GM10266 (cell line): ENCODE measurements around the gene NECTIN2.
"Not testable (repeated sequence)": the region's sequence is repeated elsewhere in the genome, so short reads cannot be mapped to it uniquely, and the experiment has no call there.

Experiments used
- DNase-seq: peaks from one replicate; pipeline ENCODE4 v3.0.0; 2012; ENCODE audit errors: extremely low spot score
- TF ChIP-seq, protein P1 (sequence below): IDR thresholded peaks from 2 replicates; pipeline ENCODE4 v1.5.1; 2012; ENCODE audit warnings: mild to moderate bottlenecking, low read depth; ENCODE audit not compliant: control insufficient read depth, insufficient read depth; ENCODE audit errors: missing control alignments

The NECTIN2 gene

GRCh38 chr19:44904426-44904994 is 58.4 kb downstream of the NECTIN2 start:
- no peak for DNase-seq
- TF ChIP-seq, protein P1, sequence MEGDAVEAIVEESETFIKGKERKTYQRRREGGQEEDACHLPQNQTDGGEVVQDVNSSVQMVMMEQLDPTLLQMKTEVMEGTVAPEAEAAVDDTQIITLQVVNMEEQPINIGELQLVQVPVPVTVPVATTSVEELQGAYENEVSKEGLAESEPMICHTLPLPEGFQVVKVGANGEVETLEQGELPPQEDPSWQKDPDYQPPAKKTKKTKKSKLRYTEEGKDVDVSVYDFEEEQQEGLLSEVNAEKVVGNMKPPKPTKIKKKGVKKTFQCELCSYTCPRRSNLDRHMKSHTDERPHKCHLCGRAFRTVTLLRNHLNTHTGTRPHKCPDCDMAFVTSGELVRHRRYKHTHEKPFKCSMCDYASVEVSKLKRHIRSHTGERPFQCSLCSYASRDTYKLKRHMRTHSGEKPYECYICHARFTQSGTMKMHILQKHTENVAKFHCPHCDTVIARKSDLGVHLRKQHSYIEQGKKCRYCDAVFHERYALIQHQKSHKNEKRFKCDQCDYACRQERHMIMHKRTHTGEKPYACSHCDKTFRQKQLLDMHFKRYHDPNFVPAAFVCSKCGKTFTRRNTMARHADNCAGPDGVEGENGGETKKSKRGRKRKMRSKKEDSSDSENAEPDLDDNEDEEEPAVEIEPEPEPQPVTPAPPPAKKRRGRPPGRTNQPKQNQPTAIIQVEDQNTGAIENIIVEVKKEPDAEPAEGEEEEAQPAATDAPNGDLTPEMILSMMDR, result no peak

DNA sequence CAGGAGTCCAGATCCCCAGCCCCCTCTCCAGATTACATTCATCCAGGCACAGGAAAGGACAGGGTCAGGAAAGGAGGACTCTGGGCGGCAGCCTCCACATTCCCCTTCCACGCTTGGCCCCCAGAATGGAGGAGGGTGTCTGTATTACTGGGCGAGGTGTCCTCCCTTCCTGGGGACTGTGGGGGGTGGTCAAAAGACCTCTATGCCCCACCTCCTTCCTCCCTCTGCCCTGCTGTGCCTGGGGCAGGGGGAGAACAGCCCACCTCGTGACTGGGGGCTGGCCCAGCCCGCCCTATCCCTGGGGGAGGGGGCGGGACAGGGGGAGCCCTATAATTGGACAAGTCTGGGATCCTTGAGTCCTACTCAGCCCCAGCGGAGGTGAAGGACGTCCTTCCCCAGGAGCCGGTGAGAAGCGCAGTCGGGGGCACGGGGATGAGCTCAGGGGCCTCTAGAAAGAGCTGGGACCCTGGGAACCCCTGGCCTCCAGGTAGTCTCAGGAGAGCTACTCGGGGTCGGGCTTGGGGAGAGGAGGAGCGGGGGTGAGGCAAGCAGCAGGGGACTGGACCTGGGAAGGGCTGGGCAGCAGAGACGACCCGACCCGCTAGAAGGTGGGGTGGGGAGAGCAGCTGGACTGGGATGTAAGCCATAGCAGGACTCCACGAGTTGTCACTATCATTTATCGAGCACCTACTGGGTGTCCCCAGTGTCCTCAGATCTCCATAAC is 59.5 kb downstream of the NECTIN2 start, which contains the start of gene APOE:
APOE (plus strand) TSS at position 360 of the 724 bp plus-strand sequence. CDS start 829 bp downstream, outside the sequence.
- TF ChIP-seq, protein P1, result no peak
- no peak for DNase-seq

DNA sequence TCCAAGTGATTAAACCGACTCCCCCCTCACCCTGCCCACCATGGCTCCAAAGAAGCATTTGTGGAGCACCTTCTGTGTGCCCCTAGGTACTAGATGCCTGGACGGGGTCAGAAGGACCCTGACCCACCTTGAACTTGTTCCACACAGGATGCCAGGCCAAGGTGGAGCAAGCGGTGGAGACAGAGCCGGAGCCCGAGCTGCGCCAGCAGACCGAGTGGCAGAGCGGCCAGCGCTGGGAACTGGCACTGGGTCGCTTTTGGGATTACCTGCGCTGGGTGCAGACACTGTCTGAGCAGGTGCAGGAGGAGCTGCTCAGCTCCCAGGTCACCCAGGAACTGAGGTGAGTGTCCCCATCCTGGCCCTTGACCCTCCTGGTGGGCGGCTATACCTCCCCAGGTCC is 61.5 kb downstream of the NECTIN2 start:
- TF ChIP-seq, protein P1, result no peak
- no peak for DNase-seq

GRCh38 chr19:44908074-44908835 is 62.2 kb downstream of the NECTIN2 start:
- no peak for DNase-seq
- TF ChIP-seq, protein P1, result no peak

- TF ChIP-seq, protein P1, result no peak
- DNase-seq, result no peak
Observed at GRCh38 chr19:44908836-44909261, 62.8 kb downstream of the NECTIN2 start.

DNA sequence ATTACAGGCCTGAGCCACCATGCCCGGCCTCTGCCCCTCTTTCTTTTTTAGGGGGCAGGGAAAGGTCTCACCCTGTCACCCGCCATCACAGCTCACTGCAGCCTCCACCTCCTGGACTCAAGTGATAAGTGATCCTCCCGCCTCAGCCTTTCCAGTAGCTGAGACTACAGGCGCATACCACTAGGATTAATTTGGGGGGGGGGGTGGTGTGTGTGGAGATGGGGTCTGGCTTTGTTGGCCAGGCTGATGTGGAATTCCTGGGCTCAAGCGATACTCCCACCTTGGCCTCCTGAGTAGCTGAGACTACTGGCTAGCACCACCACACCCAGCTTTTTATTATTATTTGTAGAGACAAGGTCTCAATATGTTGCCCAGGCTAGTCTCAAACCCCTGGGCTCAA is 63.7 kb downstream of the NECTIN2 start:
- TF ChIP-seq, protein P1, result no peak
- DNase-seq, result no peak

- DNase-seq, result not testable (repeated sequence)
Observed at GRCh38 chr19:44911896-44912295, 65.8 kb downstream of the NECTIN2 start.
